DMS153 treated with DMSO at 0.1 percent for 48 hours (cell line): ENCODE results near the gene PDE9A.

Experiments used
- DNase-seq: peaks from one replicate; lab custom pipeline; 2025; ENCODE audit not compliant: unreplicated experiment; lab: John Stamatoyannopoulos, UW

The PDE9A gene

DNA sequence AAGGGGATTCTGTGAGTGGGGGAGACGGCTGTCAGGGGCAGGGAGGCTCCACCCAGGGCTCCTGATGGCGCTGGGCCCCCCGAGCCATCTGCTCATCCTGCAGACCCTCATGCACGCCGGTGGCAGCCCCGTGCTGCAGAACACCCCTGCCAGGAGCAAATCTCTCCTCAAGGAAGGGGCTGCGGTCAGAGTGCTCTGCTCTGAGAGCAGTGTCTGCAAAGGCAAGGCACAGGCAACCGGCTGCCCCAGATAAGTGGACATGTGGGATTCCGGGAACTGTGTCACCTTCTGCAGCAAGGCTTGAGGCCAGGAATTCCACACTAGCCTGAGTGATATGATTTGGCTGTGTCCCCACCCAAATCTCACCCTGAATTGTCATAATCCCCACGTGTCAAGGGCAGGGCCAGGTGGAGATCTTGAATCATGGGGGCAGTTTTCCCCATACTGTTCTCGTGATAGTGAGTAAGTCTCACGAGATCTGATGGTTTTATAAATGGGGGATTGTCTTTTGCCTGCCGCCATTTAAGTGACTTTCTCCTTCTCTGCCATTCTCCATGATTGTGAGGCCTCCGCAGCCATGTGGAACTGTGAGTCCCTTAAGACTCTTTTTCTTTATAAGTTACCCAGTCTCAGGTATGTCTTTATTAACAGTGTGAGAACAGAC lies 101.0 kb downstream of the PDE9A start:
- DNase-seq: no peak

DNA sequence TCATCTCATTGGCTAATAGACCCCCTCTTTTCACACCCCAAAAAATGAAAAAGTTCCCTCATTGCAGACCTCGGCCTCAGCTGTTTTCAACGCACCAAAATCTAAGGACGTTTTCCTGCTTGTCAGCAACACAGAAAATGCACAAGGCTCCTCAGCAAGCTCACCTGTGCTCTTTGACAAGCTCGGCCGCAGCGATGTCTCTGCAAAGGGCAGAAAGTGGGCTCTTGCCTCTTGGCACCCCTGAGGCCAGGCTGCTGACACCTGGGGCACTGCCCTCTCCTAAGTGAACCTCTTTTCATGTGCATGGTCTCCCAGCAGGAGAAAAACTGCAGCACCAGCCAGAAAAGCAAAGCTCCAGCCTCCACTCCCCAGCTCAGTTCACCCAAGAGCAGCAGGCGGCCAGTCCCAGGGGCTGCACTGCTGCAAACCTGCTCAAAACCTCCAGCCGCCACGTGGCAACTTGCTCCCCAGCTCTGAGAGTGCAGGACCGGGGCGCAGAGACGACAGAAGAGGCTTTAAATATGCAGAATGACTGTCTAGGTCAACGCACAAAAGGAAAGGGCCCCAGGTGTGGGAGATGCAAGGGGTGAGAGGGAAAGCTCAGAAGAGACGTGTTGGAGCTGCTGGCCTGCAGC lies 101.7 kb downstream of the PDE9A start:
- DNase-seq: no peak

DNA sequence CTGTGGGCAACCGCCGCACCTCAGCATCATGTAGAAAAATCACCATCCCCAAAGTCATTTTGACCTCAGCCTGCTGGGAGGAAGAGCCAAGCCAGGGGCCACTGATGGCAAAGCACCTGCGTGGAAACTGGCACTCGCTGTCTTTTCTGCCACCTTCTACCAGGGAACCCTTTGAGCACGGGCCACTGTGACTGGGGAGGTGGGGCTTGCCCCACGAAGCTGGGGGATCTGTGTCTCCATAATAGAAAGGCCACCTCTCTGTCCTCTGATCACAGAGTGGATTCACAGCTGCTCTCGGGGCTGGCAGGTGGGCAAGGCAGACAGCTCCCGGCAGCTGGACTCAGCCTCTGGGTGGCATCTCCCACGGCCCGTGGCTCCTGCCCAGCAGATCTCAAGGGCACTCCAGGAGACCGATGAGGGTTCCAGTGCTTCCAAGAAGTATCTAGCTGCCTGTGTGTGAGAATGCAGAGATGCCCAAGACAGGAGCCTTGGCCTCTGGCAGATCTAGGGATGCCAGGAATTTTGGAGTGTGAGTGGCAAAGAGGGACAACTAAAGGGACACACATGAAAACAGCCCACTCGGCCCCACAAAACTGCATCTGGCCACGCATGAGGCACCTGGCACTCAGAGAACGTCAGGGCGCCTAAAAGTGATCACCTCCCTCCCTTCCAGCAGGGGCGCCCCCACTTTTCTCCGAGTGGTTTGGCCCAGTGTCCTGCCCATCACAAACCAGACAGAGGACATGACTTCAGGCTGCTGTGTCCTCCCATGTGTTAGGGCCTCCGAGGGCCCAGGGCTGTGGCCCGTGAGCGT lies 102.6 kb downstream of the PDE9A start:
- no peak for DNase-seq

DNA sequence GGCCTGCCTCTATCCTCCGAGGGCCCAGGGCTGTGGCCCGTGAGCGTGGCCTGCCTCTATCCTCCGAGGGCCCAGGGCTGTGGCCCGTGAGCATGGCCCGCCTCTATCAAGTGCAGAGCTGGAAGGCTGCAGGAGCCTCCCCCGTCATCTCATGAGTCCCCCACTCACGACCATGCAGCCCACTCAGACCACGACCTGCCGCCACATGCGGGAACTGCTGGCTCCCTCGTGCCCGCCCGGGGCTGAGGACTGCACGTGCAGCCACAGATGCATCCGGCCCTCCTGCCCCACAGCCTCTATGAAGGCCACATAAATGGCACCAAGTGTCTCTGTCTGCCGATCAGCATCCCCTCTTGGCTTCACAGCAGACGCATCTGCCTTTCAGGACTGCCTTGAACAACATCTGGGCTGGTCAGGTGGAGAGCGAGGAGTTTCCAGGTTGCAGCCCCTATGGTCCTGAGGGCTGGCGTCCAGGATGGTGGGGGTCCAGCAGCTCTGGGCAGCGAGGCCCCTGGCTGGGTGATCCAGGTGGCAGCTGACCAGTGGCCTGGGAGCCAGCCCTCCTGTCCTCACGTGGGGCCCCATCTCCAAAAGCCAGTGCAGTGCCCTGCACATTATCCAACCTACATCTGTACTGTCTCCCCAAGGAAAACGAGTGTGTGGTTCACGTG lies 103.3 kb downstream of the PDE9A start:
- no peak for DNase-seq

DNA sequence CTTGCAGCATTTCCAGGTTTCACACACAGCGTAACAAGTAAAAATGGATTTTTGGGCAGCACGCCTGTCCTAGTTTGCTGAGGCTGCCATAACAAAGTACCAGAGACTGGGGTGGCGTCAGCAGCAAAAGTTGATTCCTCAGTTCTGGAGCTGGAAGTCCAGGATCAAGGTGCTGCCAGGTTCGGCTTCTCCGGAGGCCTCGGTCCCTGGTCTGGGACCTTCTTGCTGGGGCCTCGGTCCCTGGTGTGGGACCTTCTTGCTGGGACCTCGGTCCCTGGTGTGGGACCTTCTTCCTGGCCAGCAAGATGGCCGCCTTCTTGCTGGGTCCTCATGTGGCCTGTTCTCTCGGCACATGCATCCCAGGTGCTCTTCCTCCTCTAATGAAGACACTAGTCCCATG lies 104.0 kb downstream of the PDE9A start:
- DNase-seq: no peak

- DNase-seq: no peak
Observed at GRCh38 chr21:42757826-42758655, 104.6 kb downstream of the PDE9A start.

GRCh38 chr21:42758721-42759593 lies 105.5 kb downstream of the PDE9A start:
- DNase-seq: no peak

GRCh38 chr21:42759594-42759927 lies 106.1 kb downstream of the PDE9A start:
- DNase-seq: no peak

DNA sequence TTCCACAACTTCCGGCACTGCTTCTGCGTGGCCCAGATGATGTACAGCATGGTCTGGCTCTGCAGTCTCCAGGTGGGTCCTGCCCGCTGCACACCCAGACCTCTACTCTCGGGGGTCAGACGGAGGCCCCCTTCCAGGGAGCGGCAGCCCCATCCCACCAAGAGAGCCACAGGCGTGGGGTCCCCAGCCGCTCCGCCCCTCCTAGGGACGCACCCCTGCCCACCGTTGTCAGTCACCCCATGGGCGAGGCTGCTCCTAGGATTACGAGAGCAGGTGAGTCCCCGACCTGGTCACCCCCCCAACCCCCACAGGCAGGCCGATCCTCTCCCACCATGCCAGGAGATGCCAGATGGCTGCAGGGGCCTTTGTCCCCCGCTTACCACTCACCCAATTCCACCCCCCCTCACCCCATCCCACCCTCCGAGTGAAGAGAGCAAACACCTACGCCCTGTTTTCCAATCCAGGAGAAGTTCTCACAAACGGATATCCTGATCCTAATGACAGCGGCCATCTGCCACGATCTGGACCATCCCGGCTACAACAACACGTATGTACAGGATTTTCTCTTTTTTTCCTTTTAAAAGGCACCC lies 107.0 kb downstream of the PDE9A start:
- no peak for DNase-seq

DNA sequence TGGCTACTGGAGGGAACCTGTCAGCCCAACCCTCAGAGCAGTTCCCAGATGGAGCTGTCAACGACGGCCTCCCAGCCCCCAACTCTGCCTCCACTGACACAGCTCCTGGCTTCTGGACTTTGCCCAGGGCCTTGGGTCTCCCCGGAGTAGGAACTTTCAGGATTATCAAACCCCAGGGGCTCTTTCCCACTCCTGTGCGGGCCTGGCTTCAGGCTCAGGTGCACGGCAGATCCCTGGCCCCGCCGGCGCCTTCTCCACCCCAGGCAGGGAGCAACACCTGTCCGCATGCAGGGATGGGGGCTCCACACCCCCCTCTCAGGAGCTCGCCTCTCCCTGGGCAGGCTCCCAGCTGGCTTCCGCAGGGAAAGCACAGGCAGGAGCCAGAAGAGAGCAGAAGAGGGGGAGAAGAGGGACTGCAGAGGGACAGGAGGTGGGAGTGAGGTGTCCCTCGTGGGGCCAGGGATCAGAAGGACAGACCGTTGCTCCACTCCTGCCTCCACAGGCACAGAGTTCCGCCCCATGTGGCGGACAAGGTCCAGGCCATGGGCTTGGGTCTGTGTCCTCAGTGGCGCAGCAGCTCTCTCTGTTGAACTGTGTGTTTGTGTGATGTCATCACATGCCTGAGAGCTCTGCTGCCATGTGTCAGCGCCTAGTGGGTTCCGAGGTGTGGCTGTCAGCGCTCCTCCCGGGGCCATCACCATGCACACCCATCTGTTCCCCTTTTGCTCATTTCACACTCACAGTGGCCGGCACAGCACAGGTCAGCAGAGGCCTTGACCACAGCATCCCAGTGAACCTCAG lies 107.7 kb downstream of the PDE9A start:
- no peak for DNase-seq

- DNase-seq: no peak
Observed at GRCh38 chr21:42761776-42762335, 108.4 kb downstream of the PDE9A start.

- no peak for DNase-seq
Observed at GRCh38 chr21:42763581-42764442, 110.4 kb downstream of the PDE9A start.

DNA sequence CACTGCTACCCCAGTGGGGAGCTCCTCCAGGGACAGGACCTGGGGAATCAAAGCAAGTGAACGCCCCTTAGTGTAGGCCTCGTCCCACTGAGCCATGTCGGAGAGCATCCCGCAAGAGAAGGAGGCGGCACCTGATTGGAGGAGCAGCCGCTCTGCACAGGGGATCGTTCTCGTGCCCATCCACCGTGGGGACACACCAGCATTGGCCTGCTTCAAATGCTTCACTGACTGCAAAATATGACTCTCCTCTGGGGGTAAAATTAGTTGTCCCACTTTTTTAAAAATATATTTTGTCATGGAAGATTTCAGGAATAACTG lies 111.0 kb downstream of the PDE9A start:
- DNase-seq: no peak

GRCh38 chr21:42764883-42765282 lies 111.5 kb downstream of the PDE9A start:
- no peak for DNase-seq

GRCh38 chr21:42765656-42766055 lies 112.2 kb downstream of the PDE9A start:
- DNase-seq: no peak

GRCh38 chr21:42766739-42767560 lies 113.5 kb downstream of the PDE9A start:
- DNase-seq: no peak

DNA sequence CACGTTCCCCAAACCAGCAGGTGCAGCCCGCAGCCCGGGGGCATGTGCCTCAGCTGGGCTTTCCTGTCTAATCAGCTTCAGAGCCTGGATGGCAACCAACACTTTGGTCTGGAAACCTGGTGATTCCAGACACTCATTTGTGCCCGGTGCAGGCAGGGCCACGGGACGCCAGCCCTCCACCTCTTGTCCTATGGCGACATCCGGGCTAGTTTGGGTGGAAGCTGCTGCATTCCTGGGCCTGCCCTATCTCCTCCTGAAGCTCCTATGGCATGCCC lies 114.1 kb downstream of the PDE9A start:
- no peak for DNase-seq
